ENCODE measurements around the gene MAST4.
A peak's percentile ranks its signal among the peaks of the same experiment; 100 is the strongest.

MAST4 gene

GRCh38 chr5:66850354-66851075 is 254.3 kb downstream of the MAST4 start:
- no peak for DNase-seq

- no peak for DNase-seq
Observed at GRCh38 chr5:66851306-66851705, 255.1 kb downstream of the MAST4 start.

GRCh38 chr5:66854416-66854815 is 258.2 kb downstream of the MAST4 start:
- DNase-seq: no peak

- no peak for DNase-seq
Observed at GRCh38 chr5:66856041-66856805, 260.0 kb downstream of the MAST4 start.

- no peak for DNase-seq
Observed at GRCh38 chr5:66859526-66859925, 263.3 kb downstream of the MAST4 start.

- DNase-seq: peak; percentile 70
Observed at GRCh38 chr5:66860199-66860975, 264.2 kb downstream of the MAST4 start.

- peak; percentile 71 for DNase-seq
Observed at GRCh38 chr5:66861402-66861801, 265.2 kb downstream of the MAST4 start.

- DNase-seq: peak; percentile 81
Observed at GRCh38 chr5:66862020-66862419, 265.8 kb downstream of the MAST4 start.

GRCh38 chr5:66863243-66864170 is 267.3 kb downstream of the MAST4 start:
- peak; percentile 83 for DNase-seq

GRCh38 chr5:66864240-66864884 is 268.2 kb downstream of the MAST4 start:
- peak; percentile 50 for DNase-seq

GRCh38 chr5:66867618-66868322 is 271.6 kb downstream of the MAST4 start:
- DNase-seq: peak; percentile 64

GRCh38 chr5:66869347-66869746 is 273.2 kb downstream of the MAST4 start:
- DNase-seq: no peak

- DNase-seq: no peak
Observed at GRCh38 chr5:66870708-66871107, 274.5 kb downstream of the MAST4 start.

- DNase-seq: no peak
Observed at GRCh38 chr5:66871651-66872050, 275.5 kb downstream of the MAST4 start.

GRCh38 chr5:66872736-66873331 is 276.6 kb downstream of the MAST4 start:
- peak; percentile 64 for DNase-seq

GRCh38 chr5:66874004-66874403 is 277.8 kb downstream of the MAST4 start:
- peak; percentile 38 for DNase-seq

- DNase-seq: no peak
Observed at GRCh38 chr5:66875315-66875714, 279.1 kb downstream of the MAST4 start.

- no peak for DNase-seq
Observed at GRCh38 chr5:66876266-66876807, 280.1 kb downstream of the MAST4 start.

GRCh38 chr5:66877843-66878242 is 281.6 kb downstream of the MAST4 start:
- DNase-seq: no peak

- no peak for DNase-seq
Observed at GRCh38 chr5:66880401-66880800, 284.2 kb downstream of the MAST4 start.
